LNCaP clone FGC (cell line): ENCODE results near the gene LDLRAD3.

Experiments used
- DNase-seq: peaks from one replicate; pipeline ENCODE4 v3.0.0-alpha.2; 2011; ENCODE audit warnings: low read depth
- H3K4me3 ChIP-seq: 2 replicates; pipeline ENCODE4 v1.5.1; 2011; ENCODE audit warnings: mild to moderate bottlenecking, low read depth, low read length, control low read depth
- CTCF ChIP-seq: IDR thresholded peaks from 2 replicates; pipeline ENCODE4 v1.5.1; 2012; ENCODE audit warnings: mild to moderate bottlenecking; ENCODE audit not compliant: control insufficient read depth, insufficient read depth; ENCODE audit errors: extremely low read depth

The LDLRAD3 gene

GRCh38 chr11:36073411-36074203, 129.7 kb downstream of the LDLRAD3 start:
- no peak overlapping the region for H3K4me3 ChIP-seq
- no peak for DNase-seq
- TF ChIP-seq CTCF: no peak

GRCh38 chr11:36074941-36075431, 131.1 kb downstream of the LDLRAD3 start:
- no peak for DNase-seq
- no peak for TF ChIP-seq CTCF
- no peak overlapping the region for H3K4me3 ChIP-seq

- no peak overlapping the region for H3K4me3 ChIP-seq
- no peak for DNase-seq
- no peak for TF ChIP-seq CTCF
Observed at GRCh38 chr11:36077368-36077767, 133.5 kb downstream of the LDLRAD3 start.

GRCh38 chr11:36077886-36078685, 134.2 kb downstream of the LDLRAD3 start:
- no peak for TF ChIP-seq CTCF
- no peak overlapping the region for H3K4me3 ChIP-seq
- DNase-seq: no peak

GRCh38 chr11:36078686-36079055, 134.8 kb downstream of the LDLRAD3 start:
- DNase-seq: no peak
- no peak for TF ChIP-seq CTCF
- H3K4me3 ChIP-seq: no peak overlapping the region

GRCh38 chr11:36079878-36080675, 136.2 kb downstream of the LDLRAD3 start:
- DNase-seq: no peak
- TF ChIP-seq CTCF: no peak
- H3K4me3 ChIP-seq: no peak overlapping the region
